K562 (cell line): Measurements from ENCODE around the gene FOXF2. TPM values are rescaled to one million over a fixed set of nuclear protein-coding genes. Genes with fewer than 3 reads are reported as not detected.
A peak's percentile ranks its signal among the peaks of the same experiment; 100 is the strongest.

Experiments used
- ESRRA ChIP-seq: fragments of 450-650 bp; IDR thresholded peaks from 2 replicates; pipeline ENCODE4 v1.6.1; 2014; ENCODE audit warnings: low read depth, mild to moderate bottlenecking, moderate library complexity, borderline replicate concordance
- MCM3 ChIP-seq: fragments of 450-650 bp; IDR thresholded peaks from 2 replicates; pipeline ENCODE4 v1.6.1; 2016
- MEF2D ChIP-seq: conservative IDR thresholded peaks from 2 replicates; pipeline ENCODE4 v1.6.1; 2016; ENCODE audit warnings: low read depth, missing genetic modification characterization, missing compliant biosample characterization
- NCOA6 ChIP-seq: fragments of 450-650 bp; IDR thresholded peaks from 2 replicates; pipeline ENCODE4 v1.6.1; 2017; ENCODE audit warnings: mild to moderate bottlenecking
- RBM34 ChIP-seq: fragments of 200-400 bp; formaldehyde crosslinking; IDR thresholded peaks from 2 replicates; pipeline ENCODE4 v1.6.1; 2018; ENCODE audit warnings: low read length, borderline replicate concordance; ENCODE audit not compliant: insufficient read depth
- SMAD1 ChIP-seq: fragments of 150-350 bp; IDR thresholded peaks from 2 replicates; pipeline ENCODE4 v1.6.1; 2014; ENCODE audit warnings: low read length, low read depth; ENCODE audit not compliant: partially characterized antibody
- SMAD4 ChIP-seq: fragments of 250-450 bp; sonication (Bioruptor Pico); conservative IDR thresholded peaks from 2 replicates; pipeline ENCODE4 v1.8.0; 2021; ENCODE audit warnings: inconsistent platforms, mild to moderate bottlenecking, moderate library complexity
- TCF3 ChIP-seq: sonication (generic); formaldehyde crosslinking; IDR thresholded peaks from 2 replicates; pipeline ENCODE4 v1.4.0; 2020; ENCODE audit warnings: mild to moderate bottlenecking, missing genetic modification reagents
- YY1 ChIP-seq, 3 experiments: IDR thresholded peaks; 2 replicates each; pipeline ENCODE4 v1.6.1; 2011; ENCODE audit warnings: low read length in 2 of 3, mild to moderate bottlenecking in 2 of 3, moderate library complexity in 2 of 3, borderline replicate concordance in 1 of 3, control low read depth in 1 of 3, low read depth in 1 of 3; ENCODE audit not compliant: insufficient read depth in 3 of 3, insufficient replicate concordance in 2 of 3, control insufficient read depth in 1 of 3, insufficient read length in 1 of 3; ENCODE audit errors: extremely low read depth in 1 of 3
- ZKSCAN8 ChIP-seq: fragments of 200-800 bp; sonication (Bioruptor generic); IDR thresholded peaks from 2 replicates; pipeline ENCODE4 v1.6.1; 2016; ENCODE audit warnings: missing genetic modification characterization, missing compliant biosample characterization
- ZNF311 ChIP-seq: fragments of 250-450 bp; sonication (Bioruptor Pico); IDR thresholded peaks from 2 replicates; pipeline ENCODE4 v1.4.0; 2020; ENCODE audit warnings: mild to moderate bottlenecking, moderate library complexity
- polyA plus RNA-seq, 8 experiments: library from polyadenylated mRNA; depleted of rRNA in 4 of 8; stranded (reverse) in 5 of 8; unstranded in 3 of 8; fragments of >200 nt; fragmentation: Nextera tagmentation in 2 of 8; fragmentation: Illumina TruSeq in 1 of 8; extraction: Ambion mirVana in 2 of 8; extraction: Trizol in 1 of 8; gene quantifications; 2 replicates each; pipeline versions ENCODE4 v1.2.1 to v1.2.3, GENCODE V29; 2011 to 2014; ENCODE audit warnings: inconsistent platforms in 1 of 8, missing spikeins in 1 of 8
- total RNA-seq, 7 experiments: library from RNA; depleted of rRNA in 6 of 7; stranded (reverse); fragments of >200 nt in 6 of 7; fragmentation: Illumina TruSeq in 2 of 7; extraction: Trizol in 2 of 7; gene quantifications; 2 replicates each; pipeline versions ENCODE4 v1.2.1 to v1.2.3, GENCODE V29; 2011 to 2021; ENCODE audit warnings: low replicate concordance in 1 of 7
- TF ChIP-seq, protein P1 (sequence below), 2 experiments: IDR thresholded peaks; 2 replicates each; pipeline ENCODE4 v1.6.1; 2011; ENCODE audit warnings: borderline replicate concordance in 1 of 2, control low read depth in 1 of 2, low read depth in 1 of 2, low read length in 1 of 2, mild to moderate bottlenecking in 1 of 2, mixed read lengths in 1 of 2, moderate library complexity in 1 of 2; ENCODE audit not compliant: insufficient read depth in 1 of 2, insufficient read length in 1 of 2, poor library complexity in 1 of 2, severe bottlenecking in 1 of 2; ENCODE audit errors: extremely low read depth in 1 of 2
- TF ChIP-seq, protein P2 (sequence below), 2 experiments: fragments of 450-650 bp; IDR thresholded peaks; 2 replicates each; pipeline ENCODE4 v1.6.1; 2016; ENCODE audit warnings: mild to moderate bottlenecking in 2 of 2, borderline replicate concordance in 1 of 2, low read depth in 1 of 2, moderate library complexity in 1 of 2

Gene FOXF2
- total and polyA plus RNA-seq, 9 of the 15 experiments (the other 6 are each of a cell fraction or from before 2014, with no cell fraction given): not detected

- TF ChIP-seq MCM3 (no peak), TCF3 (CRISPR knock-in tag) (no peak), ESRRA (0 out of 2 replicates have a peak, but pooled peaks have one; percentile 11), SMAD1 (no peak), ZKSCAN8 (CRISPR knock-in tag) (no peak), YY1 (IDR thresholded peaks at IDR 0.05; ENCODE audit: borderline replicate concordance in 1 of 3, control insufficient read depth in 1 of 3, extremely low read depth in 1 of 3, insufficient read depth in 3 of 3, insufficient read length in 1 of 3, insufficient replicate concordance in 2 of 3, low read depth in 1 of 3, low read length in 2 of 3) (no peak), ZNF311 (CRISPR knock-in tag) (no peak), SMAD4 (CRISPR knock-in tag) (no peak), RBM34 (no peak), MEF2D (tag) (no peak), NCOA6 (no peak)
- TF ChIP-seq, protein P1, sequence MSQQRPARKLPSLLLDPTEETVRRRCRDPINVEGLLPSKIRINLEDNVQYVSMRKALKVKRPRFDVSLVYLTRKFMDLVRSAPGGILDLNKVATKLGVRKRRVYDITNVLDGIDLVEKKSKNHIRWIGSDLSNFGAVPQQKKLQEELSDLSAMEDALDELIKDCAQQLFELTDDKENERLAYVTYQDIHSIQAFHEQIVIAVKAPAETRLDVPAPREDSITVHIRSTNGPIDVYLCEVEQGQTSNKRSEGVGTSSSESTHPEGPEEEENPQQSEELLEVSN (IDR thresholded peaks at IDR 0.05; ENCODE audit: borderline replicate concordance in 1 of 2, extremely low read depth in 1 of 2, insufficient read depth in 1 of 2, insufficient read length in 1 of 2, low read depth in 1 of 2, low read length in 1 of 2, poor library complexity in 1 of 2, severe bottlenecking in 1 of 2): peak in 1 of 2 experiments; percentile 43
- TF ChIP-seq, protein P2, sequence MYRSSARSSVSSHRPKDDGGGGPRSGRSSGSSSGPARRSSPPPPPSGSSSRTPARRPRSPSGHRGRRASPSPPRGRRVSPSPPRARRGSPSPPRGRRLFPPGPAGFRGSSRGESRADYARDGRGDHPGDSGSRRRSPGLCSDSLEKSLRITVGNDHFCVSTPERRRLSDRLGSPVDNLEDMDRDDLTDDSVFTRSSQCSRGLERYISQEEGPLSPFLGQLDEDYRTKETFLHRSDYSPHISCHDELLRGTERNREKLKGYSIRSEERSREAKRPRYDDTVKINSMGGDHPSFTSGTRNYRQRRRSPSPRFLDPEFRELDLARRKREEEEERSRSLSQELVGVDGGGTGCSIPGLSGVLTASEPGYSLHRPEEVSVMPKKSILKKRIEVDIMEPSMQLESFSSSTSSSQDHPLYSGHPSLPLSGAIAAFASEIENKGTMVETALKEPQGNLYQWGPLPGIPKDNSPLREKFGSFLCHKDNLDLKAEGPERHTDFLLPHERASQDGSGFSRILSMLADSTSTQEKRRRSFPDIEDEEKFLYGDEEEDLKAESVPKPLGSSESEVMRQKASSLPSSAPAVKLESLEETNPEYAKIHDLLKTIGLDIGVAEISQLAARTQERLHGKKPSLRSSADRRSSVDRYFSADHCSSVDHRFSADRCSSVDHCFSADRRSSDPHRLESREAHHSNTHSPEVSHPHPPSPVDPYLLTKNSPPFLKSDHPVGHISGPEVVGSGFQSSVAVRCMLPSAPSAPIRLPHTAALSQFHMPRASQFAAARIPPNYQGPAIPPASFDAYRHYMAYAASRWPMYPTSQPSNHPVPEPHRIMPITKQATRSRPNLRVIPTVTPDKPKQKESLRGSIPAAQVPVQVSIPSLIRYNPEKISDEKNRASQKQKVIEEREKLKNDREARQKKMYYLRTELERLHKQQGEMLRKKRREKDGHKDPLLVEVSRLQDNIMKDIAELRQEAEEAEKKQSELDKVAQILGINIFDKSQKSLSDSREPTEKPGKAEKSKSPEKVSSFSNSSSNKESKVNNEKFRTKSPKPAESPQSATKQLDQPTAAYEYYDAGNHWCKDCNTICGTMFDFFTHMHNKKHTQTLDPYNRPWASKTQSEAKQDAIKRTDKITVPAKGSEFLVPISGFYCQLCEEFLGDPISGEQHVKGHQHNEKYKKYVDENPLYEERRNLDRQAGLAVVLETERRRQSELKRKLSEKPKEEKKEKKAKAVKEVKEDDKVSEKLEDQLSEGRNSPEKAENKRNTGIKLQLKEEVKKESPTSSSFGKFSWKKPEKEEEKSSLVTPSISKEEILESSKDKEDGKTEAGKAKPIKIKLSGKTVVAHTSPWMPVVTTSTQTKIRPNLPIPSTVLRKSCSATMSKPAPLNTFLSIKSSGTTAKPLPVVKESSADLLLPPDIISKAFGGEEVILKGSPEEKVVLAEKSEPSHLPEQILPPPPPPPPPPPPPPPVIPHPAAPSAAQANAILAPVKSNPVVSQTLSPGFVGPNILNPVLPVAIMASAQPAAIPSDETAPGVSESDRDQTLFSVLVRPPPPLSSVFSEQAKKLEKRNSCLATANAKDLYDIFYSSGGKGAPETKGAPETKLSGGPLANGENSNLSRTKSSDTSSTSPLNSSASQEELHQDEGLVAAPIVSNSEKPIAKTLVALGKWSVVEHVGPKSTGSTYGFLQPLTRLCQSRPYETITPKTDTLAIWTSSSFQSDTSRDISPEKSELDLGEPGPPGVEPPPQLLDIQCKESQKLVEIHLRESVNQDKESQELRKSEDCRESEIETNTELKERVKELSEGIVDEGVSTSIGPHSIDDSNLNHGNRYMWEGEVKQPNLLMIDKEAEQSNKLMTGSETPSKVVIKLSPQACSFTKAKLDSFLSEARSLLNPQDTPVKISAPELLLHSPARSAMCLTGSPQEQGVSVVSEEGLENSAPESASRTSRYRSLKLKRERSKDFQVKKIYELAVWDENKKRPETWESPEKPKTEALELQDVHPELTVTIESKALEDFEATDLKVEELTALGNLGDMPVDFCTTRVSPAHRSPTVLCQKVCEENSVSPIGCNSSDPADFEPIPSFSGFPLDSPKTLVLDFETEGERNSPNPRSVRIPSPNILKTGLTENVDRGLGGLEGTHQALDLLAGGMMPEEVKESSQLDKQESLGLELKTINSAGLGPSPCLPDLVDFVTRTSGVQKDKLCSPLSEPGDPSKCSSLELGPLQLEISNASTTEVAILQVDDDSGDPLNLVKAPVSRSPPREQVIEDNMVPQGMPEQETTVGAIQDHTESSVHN (IDR thresholded peaks at IDR 0.05; ENCODE audit: borderline replicate concordance in 1 of 2, low read depth in 1 of 2): no peak
Observed at GRCh38 chr6:1381481-1382330, 7.7 kb upstream of the FOXF2 start (continued).
